C4-2B (cell line): ENCODE results near the gene TSPAN18.

Source experiments
- ZFX ChIP-seq: fragments of 450-650 bp; IDR thresholded peaks from 2 replicates; pipeline ENCODE4 v1.6.1; 2017
- TF ChIP-seq, protein P1 (sequence below): fragments of 450-650 bp; conservative IDR thresholded peaks from 2 replicates; pipeline ENCODE4 v1.5.1; 2017; ENCODE audit warnings: mild to moderate bottlenecking

DNA sequence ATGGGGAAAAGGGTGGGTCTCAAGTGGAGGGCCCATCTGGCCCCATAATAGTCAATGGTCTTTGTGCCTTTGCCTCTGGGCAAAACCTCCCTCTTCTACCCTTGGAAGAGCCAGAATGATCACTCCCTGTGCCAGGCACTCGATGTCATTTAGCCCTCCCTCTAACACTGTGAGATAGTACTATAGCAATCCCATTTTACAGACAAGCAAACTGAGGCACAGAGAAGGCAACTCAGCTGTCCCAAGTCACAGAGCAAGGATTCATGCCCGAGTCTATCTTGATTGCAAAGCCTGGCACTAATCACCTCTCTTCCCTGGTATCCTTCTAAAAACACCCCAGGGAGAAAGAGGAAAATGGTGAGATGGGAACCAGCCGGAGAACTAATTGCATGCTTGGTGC, 147.5 kb downstream of the TSPAN18 start:
- TF ChIP-seq, protein P1, sequence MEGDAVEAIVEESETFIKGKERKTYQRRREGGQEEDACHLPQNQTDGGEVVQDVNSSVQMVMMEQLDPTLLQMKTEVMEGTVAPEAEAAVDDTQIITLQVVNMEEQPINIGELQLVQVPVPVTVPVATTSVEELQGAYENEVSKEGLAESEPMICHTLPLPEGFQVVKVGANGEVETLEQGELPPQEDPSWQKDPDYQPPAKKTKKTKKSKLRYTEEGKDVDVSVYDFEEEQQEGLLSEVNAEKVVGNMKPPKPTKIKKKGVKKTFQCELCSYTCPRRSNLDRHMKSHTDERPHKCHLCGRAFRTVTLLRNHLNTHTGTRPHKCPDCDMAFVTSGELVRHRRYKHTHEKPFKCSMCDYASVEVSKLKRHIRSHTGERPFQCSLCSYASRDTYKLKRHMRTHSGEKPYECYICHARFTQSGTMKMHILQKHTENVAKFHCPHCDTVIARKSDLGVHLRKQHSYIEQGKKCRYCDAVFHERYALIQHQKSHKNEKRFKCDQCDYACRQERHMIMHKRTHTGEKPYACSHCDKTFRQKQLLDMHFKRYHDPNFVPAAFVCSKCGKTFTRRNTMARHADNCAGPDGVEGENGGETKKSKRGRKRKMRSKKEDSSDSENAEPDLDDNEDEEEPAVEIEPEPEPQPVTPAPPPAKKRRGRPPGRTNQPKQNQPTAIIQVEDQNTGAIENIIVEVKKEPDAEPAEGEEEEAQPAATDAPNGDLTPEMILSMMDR: no peak
- TF ChIP-seq ZFX: no peak
